HCT116 (cell line): Measurements from ENCODE around the gene MCAM. TPM values are rescaled to one million over a fixed set of nuclear protein-coding genes. Genes with fewer than 3 reads are reported as not detected.

ENCODE experiments used
- ATAC-seq: fragments of 200-7000 bp; cut with Tn5 transposase; 2 replicates; pipeline ENCODE4 v1.9.1; 2020; ENCODE audit warnings: mild to moderate bottlenecking, moderate library complexity
- BruUV-seq: library from RNA; stranded (reverse); fragments of 400-500 nt; replicated peaks from 2 replicates; lab custom pipeline; 2021; lab: Mats Ljungman, UMichigan
- CTCF ChIA-PET: fragments of 300-600 bp; sonication (Branson Sonifier 250); formaldehyde crosslinking; loops from one replicate; lab custom pipeline; 2021; ENCODE audit warnings: antibody characterized with exemption; lab: Charles Lee
- POLR2A ChIA-PET: fragments of 300-600, 350-600 bp; sonication (Branson Sonifier 250); formaldehyde crosslinking; loops from one replicate; lab custom pipeline; 2021; ENCODE audit warnings: antibody characterized with exemption; lab: Charles Lee
- RAD21 ChIA-PET, 2 experiments: fragments of 300-600 bp; sonication (Branson Sonifier 250); formaldehyde crosslinking; loops; one replicate each; lab custom pipeline; 2023; ENCODE audit warnings: low total read pairs in 2 of 2; ENCODE audit not compliant: uncharacterized antibody in 2 of 2, unreplicated experiment in 2 of 2, low non-redundant PET in 1 of 2; lab: Charles Lee
- DNase-seq: peaks from one replicate; pipeline ENCODE4 v3.0.0-alpha.2; 2010; ENCODE audit warnings: low read depth, low spot score
- H2AFZ ChIP-seq: fragments of 200-600 bp; shearing (Covaris generic), sonication (generic); 2 replicates; pipeline ENCODE4 v1.6.1; 2017; ENCODE audit warnings: low read depth, mixed run types, mixed read lengths, antibody characterized with exemption, low read length; ENCODE audit not compliant: poor library complexity, severe bottlenecking
- H3K27ac ChIP-seq: 2 replicates; pipeline ENCODE4 v1.5.1; 2012; ENCODE audit warnings: low read depth, low read length
- H3K27me3 ChIP-seq: fragments of 200-600 bp; sonication (generic); 2 replicates; pipeline ENCODE4 v1.6.1; 2016; ENCODE audit warnings: mixed run types, low read length, mixed read lengths; ENCODE audit not compliant: insufficient read depth
- H3K36me3 ChIP-seq, 2 experiments: fragments of 200-500 bp in 1 of 2; fragments of 200-600 bp in 1 of 2; sonication (Bioruptor generic) in 1 of 2; sonication (generic) in 1 of 2; 2 replicates each; pipeline versions ENCODE4 v1.5.1 to v1.6.1; 2014 to 2016; ENCODE audit warnings: low read length in 2 of 2, inconsistent platforms in 1 of 2, mixed read lengths in 1 of 2, mixed run types in 1 of 2; ENCODE audit not compliant: insufficient read depth in 2 of 2, control insufficient read depth in 1 of 2
- H3K4me1 ChIP-seq, 2 experiments: fragments of 200-600 bp in 1 of 2; sonication (generic) in 1 of 2; 2 replicates each; pipeline versions ENCODE4 v1.5.1 to v1.6.1; 2012 to 2017; ENCODE audit warnings: low read length in 2 of 2, inconsistent platforms in 1 of 2, mild to moderate bottlenecking in 1 of 2, mixed read lengths in 1 of 2, mixed run types in 1 of 2, moderate library complexity in 1 of 2; ENCODE audit not compliant: insufficient read depth in 2 of 2, control insufficient read depth in 1 of 2
- H3K4me2 ChIP-seq: fragments of 200-600 bp; sonication (generic); 2 replicates; pipeline ENCODE4 v1.6.1; 2017; ENCODE audit warnings: mixed run types, low read length, mixed read lengths
- H3K4me3 ChIP-seq, 2 experiments: fragments of 200-600 bp in 1 of 2; sonication (generic) in 1 of 2; replicated peaks in 1 of 2; 2 replicates each; pipeline ENCODE4 v1.5.1; 2011 to 2016; ENCODE audit warnings: low read length in 2 of 2, control low read depth in 1 of 2, low read depth in 1 of 2, mild to moderate bottlenecking in 1 of 2, mixed read lengths in 1 of 2, mixed run types in 1 of 2
- H3K79me2 ChIP-seq: fragments of 200-600 bp; sonication (generic); 2 replicates; pipeline ENCODE4 v1.6.1; 2017; ENCODE audit warnings: mild to moderate bottlenecking, mixed run types, low read length, moderate library complexity, mixed read lengths; ENCODE audit not compliant: insufficient read depth
- H3K9ac ChIP-seq: fragments of 200-600 bp; sonication (generic); 2 replicates; pipeline ENCODE4 v1.6.1; 2016; ENCODE audit warnings: low read length, mixed read lengths
- H3K9me2 ChIP-seq: fragments of 200-600 bp; sonication (generic), shearing (Covaris generic); 2 replicates; pipeline ENCODE4 v1.6.1; 2017; ENCODE audit warnings: mixed run types, mild to moderate bottlenecking, moderate library complexity; ENCODE audit not compliant: insufficient read depth
- H3K9me3 ChIP-seq, 2 experiments: fragments of 200-500 bp in 1 of 2; fragments of 200-600 bp in 1 of 2; sonication (Bioruptor generic) in 1 of 2; sonication (generic) in 1 of 2; 2 replicates each; pipeline ENCODE4 v1.6.1; 2014 to 2017; ENCODE audit warnings: low read length in 2 of 2, mixed read lengths in 2 of 2, inconsistent platforms in 1 of 2, low read depth in 1 of 2, mild to moderate bottlenecking in 1 of 2, mixed run types in 1 of 2, moderate library complexity in 1 of 2; ENCODE audit not compliant: control insufficient read depth in 1 of 2, insufficient read depth in 1 of 2
- H4K20me1 ChIP-seq: fragments of 200-600 bp; sonication (generic), shearing (Covaris generic); 2 replicates; pipeline ENCODE4 v1.6.1; 2017; ENCODE audit warnings: mixed run types, mild to moderate bottlenecking, moderate library complexity; ENCODE audit not compliant: insufficient read depth
- ATF3 ChIP-seq: IDR thresholded peaks from 2 replicates; pipeline ENCODE4 v1.6.1; 2012
- CBX3 ChIP-seq: IDR thresholded peaks from 2 replicates; pipeline ENCODE4 v1.6.1; 2012; ENCODE audit warnings: low read depth
- CEBPB ChIP-seq: IDR thresholded peaks from 2 replicates; pipeline ENCODE4 v1.6.1; 2012; ENCODE audit warnings: low read depth
- EGR1 ChIP-seq: IDR thresholded peaks from 2 replicates; pipeline ENCODE4 v1.6.1; 2012; ENCODE audit warnings: low read depth
- ELF1 ChIP-seq: IDR thresholded peaks from 2 replicates; pipeline ENCODE4 v1.6.1; 2012; ENCODE audit warnings: low read depth, borderline replicate concordance
- EZH2 ChIP-seq: fragments of 200-600 bp; sonication (generic); IDR thresholded peaks from 2 replicates; pipeline ENCODE4 v1.6.1; 2017; ENCODE audit warnings: antibody characterized with exemption, mixed run types
- EZH2phosphoT487 ChIP-seq: fragments of 200-600 bp; IDR thresholded peaks from 2 replicates; pipeline ENCODE4 v1.6.1; 2018; ENCODE audit warnings: antibody characterized with exemption, borderline replicate concordance
- FOSL1 ChIP-seq: IDR thresholded peaks from 2 replicates; pipeline ENCODE4 v1.6.1; 2012; ENCODE audit warnings: low read depth
- JUND ChIP-seq: IDR thresholded peaks from 2 replicates; pipeline ENCODE4 v1.6.1; 2012
- POLR2A ChIP-seq: IDR thresholded peaks from 2 replicates; pipeline ENCODE4 v1.7.0; 2011; ENCODE audit warnings: borderline replicate concordance; ENCODE audit not compliant: insufficient read depth, insufficient read length; ENCODE audit errors: extremely low read depth
- POLR2AphosphoS5 ChIP-seq: IDR thresholded peaks from 2 replicates; pipeline ENCODE4 v1.6.1; 2011; ENCODE audit warnings: mild to moderate bottlenecking, low read depth, low read length, moderate library complexity
- RAD21 ChIP-seq: IDR thresholded peaks from 2 replicates; pipeline ENCODE4 v1.6.1; 2012; ENCODE audit warnings: low read depth, mild to moderate bottlenecking
- SIN3A ChIP-seq: IDR thresholded peaks from 2 replicates; pipeline ENCODE4 v1.6.1; 2012; ENCODE audit warnings: low read depth
- SP1 ChIP-seq: IDR thresholded peaks from 2 replicates; pipeline ENCODE4 v1.6.1; 2012; ENCODE audit warnings: low read depth
- SRF ChIP-seq: IDR thresholded peaks from 2 replicates; pipeline ENCODE4 v1.6.1; 2012; ENCODE audit warnings: low read depth
- TCF7L2 ChIP-seq: IDR thresholded peaks from 2 replicates; pipeline ENCODE4 v1.7.0; 2011; ENCODE audit warnings: borderline replicate concordance, inconsistent platforms; ENCODE audit not compliant: insufficient read depth, insufficient read length; ENCODE audit errors: extremely low read depth
- YY1 ChIP-seq: IDR thresholded peaks from 2 replicates; pipeline ENCODE4 v1.6.1; 2011; ENCODE audit warnings: low read length, low read depth, moderate library complexity, mild to moderate bottlenecking; ENCODE audit not compliant: insufficient replicate concordance; ENCODE audit errors: extremely low read depth
- ZBTB33 ChIP-seq: IDR thresholded peaks from 2 replicates; pipeline ENCODE4 v1.6.1; 2011; ENCODE audit warnings: mild to moderate bottlenecking, low read length, moderate library complexity; ENCODE audit not compliant: insufficient replicate concordance; ENCODE audit errors: extremely low read depth
- ZFX ChIP-seq: fragments of 450-650 bp; IDR thresholded peaks from 2 replicates; pipeline ENCODE4 v1.6.1; 2017
- ZNF274 ChIP-seq: fragments of 200-500 bp; sonication (Bioruptor generic); IDR thresholded peaks from 2 replicates; pipeline ENCODE4 v1.6.1; 2014; ENCODE audit warnings: mild to moderate bottlenecking, low read depth, low read length, inconsistent platforms
- intact Hi-C: fragments of 100-400 bp; cut with micrococcal nuclease; formaldehyde crosslinking; loops from 2 replicates; pipeline ENCODE4 v1.10.0; 2022
- total RNA-seq: library from RNA; stranded (reverse); gene quantifications from one replicate; pipeline ENCODE4 v1.2.1, GENCODE V29; 2021; ENCODE audit not compliant: unreplicated experiment
- TF ChIP-seq, protein P1 (sequence below): IDR thresholded peaks from 2 replicates; pipeline ENCODE4 v1.6.1; 2012
- TF ChIP-seq, protein P2 (sequence below), 3 experiments: fragments of 200-600 bp in 1 of 3; sonication (generic) in 1 of 3; IDR thresholded peaks in 2 of 3; conservative IDR thresholded peaks in 1 of 3; 2 replicates each; pipeline ENCODE4 v1.5.1; 2012 to 2017; ENCODE audit warnings: low read depth in 2 of 3, low read length in 2 of 3, antibody characterized with exemption in 1 of 3, borderline replicate concordance in 1 of 3, control low read depth in 1 of 3, mild to moderate bottlenecking in 1 of 3, mixed read lengths in 1 of 3, mixed run types in 1 of 3, moderate library complexity in 1 of 3; ENCODE audit not compliant: insufficient read depth in 1 of 3

The MCAM gene
- total RNA-seq, 1 experiment from 2014 or later: 17.4 TPM

DNA sequence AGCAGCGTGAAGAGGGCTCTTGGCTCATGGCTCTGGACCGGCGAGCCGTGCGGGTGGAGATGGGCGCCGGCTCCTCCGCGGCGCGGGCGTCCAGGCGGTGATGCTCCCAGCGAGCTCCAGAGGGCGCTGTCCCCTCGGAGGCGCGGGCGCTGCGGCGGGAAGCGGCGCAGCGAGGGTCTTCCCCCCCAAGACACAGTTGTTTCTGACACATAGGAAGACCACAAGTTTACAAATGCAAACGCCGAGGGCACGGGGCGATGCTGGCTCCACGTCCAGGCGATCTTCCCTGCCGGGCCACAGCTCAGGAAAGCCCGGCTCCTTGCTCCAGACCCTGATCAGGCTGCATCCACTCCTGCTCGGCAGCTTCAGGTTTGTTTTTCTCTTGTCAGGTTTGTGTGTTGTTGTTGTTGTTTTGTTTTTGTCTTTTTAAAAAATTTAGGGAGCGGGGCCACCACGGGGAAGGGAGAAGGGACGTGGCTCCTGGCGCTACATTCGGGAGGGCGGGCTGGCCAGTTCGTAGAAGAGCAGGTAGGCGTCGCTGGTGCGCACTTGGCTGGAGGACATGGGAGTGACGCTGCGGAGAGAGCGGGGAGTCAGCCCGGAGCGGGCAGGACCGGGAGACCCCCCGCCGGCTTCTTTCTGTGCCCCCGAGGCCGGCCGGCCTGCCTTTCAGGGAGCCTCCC, 39.6 kb upstream of the MCAM start:
- ChIA-PET CTCF (interaction anchor here (0.6 to 2.6 kb wide), 23 partner anchors 8 to 373 kb away, joined by 3 to 68 read pairs (median 5); partner anchors contain the start of genes C1QTNF5, DPAGT1, MFRP and RNF26), RAD21 (interaction anchor here (0.6 to 1.6 kb wide), 10 partner anchors 8 to 118 kb away, joined by 3 to 7 read pairs (median 3); no protein-coding TSS in a partner anchor), POLR2A (interaction anchor here (0.6 to 1.0 kb wide), 2 partner anchors 235 to 932 kb away, joined by 4 read pairs; partner anchors contain the start of gene HINFP)
- H2AFZ ChIP-seq: peak overlapping the region; percentile 99
- BruUV-seq: no TSS peak
- H3K4me1 ChIP-seq: peaks cover 17 to 30% of the 10 kb centered on the region in 2 experiments
- no peaks in the 10 kb centered on the region for H4K20me1 ChIP-seq
- H3K27me3 ChIP-seq: no peaks in the 10 kb centered on the region
- H3K27ac ChIP-seq: peak overlapping the region; percentile 68
- H3K4me2 ChIP-seq: peak overlapping the region; percentile 97
- H3K9me2 ChIP-seq: no peaks in the 10 kb centered on the region
- no peaks in the 10 kb centered on the region for H3K79me2 ChIP-seq
- H3K36me3 ChIP-seq: peaks cover 0 to 6% of the 10 kb centered on the region in 2 experiments; a peak in 1 of 4 replicates
- peak overlapping the region; percentile 86 for H3K9ac ChIP-seq
- DNase-seq: peak; percentile 60
- H3K9me3 ChIP-seq: no peaks in the 10 kb centered on the region
- intact Hi-C loops: loop anchor here (1.0 kb wide), 2 partner anchors 18 to 118 kb away; no protein-coding TSS in a partner anchor
- peak; percentile 87 for ATAC-seq
- H3K4me3 ChIP-seq: peak overlapping the region; percentile 62 to 66
- TF ChIP-seq POLR2AphosphoS5 (no peak), POLR2A (no peak), CBX3 (no peak), RAD21 (peak; percentile 94), SRF (no peak), CEBPB (no peak), SIN3A (no peak), SP1 (no peak), EGR1 (no peak), JUND (no peak), EZH2 (no peak), ATF3 (no peak), EZH2phosphoT487 (no peak), FOSL1 (no peak), ZFX (no peak), ZBTB33 (no peak), YY1 (peak; percentile 39), ZNF274 (no peak), TCF7L2 (no peak), ELF1 (no peak)
- TF ChIP-seq, protein P1, sequence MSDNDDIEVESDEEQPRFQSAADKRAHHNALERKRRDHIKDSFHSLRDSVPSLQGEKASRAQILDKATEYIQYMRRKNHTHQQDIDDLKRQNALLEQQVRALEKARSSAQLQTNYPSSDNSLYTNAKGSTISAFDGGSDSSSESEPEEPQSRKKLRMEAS: peak; percentile 33; the same call in 1 of the 2 replicates
- TF ChIP-seq, protein P2, sequence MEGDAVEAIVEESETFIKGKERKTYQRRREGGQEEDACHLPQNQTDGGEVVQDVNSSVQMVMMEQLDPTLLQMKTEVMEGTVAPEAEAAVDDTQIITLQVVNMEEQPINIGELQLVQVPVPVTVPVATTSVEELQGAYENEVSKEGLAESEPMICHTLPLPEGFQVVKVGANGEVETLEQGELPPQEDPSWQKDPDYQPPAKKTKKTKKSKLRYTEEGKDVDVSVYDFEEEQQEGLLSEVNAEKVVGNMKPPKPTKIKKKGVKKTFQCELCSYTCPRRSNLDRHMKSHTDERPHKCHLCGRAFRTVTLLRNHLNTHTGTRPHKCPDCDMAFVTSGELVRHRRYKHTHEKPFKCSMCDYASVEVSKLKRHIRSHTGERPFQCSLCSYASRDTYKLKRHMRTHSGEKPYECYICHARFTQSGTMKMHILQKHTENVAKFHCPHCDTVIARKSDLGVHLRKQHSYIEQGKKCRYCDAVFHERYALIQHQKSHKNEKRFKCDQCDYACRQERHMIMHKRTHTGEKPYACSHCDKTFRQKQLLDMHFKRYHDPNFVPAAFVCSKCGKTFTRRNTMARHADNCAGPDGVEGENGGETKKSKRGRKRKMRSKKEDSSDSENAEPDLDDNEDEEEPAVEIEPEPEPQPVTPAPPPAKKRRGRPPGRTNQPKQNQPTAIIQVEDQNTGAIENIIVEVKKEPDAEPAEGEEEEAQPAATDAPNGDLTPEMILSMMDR (IDR thresholded peaks at IDR 0.05 in 2 of 3, conservative IDR thresholded peaks at IDR 0.05 in 1 of 3; ENCODE audit: borderline replicate concordance in 1 of 3, insufficient read depth in 1 of 3, low read depth in 2 of 3, low read length in 2 of 3): peak; percentile 84 to 97 (median 89)
